IMR-90 (cell line): ENCODE measurements around the gene TRIP4.

ENCODE experiments used
- CEBPB ChIP-seq: IDR thresholded peaks from 2 replicates; pipeline ENCODE4 v1.6.1; 2012; ENCODE audit warnings: low read depth, low read length, improper control_type of control experiment
- CHD1 ChIP-seq: IDR thresholded peaks from 2 replicates; pipeline ENCODE4 v1.6.1; 2012; ENCODE audit warnings: low read depth, low read length, improper control_type of control experiment
- FOS ChIP-seq: fragments of 150-350 bp; IDR thresholded peaks from 2 replicates; pipeline ENCODE4 v1.6.1; 2016; ENCODE audit warnings: low read depth, low read length
- MAFK ChIP-seq: IDR thresholded peaks from 2 replicates; pipeline ENCODE4 v1.6.1; 2012; ENCODE audit warnings: low read depth, low read length, improper control_type of control experiment
- MXI1 ChIP-seq: IDR thresholded peaks from 2 replicates; pipeline ENCODE4 v1.6.1; 2012; ENCODE audit warnings: low read depth, mild to moderate bottlenecking, low read length, moderate library complexity, borderline replicate concordance
- POLR2A ChIP-seq: IDR thresholded peaks from 2 replicates; pipeline ENCODE4 v1.6.1; 2012; ENCODE audit warnings: mild to moderate bottlenecking, low read depth, low read length
- RAD21 ChIP-seq: IDR thresholded peaks from 2 replicates; pipeline ENCODE4 v1.6.1; 2012; ENCODE audit warnings: low read length, improper control_type of control experiment
- RCOR1 ChIP-seq: IDR thresholded peaks from 2 replicates; pipeline ENCODE4 v1.6.1; 2012; ENCODE audit warnings: mild to moderate bottlenecking, low read length, improper control_type of control experiment; ENCODE audit not compliant: insufficient replicate concordance
- RFX5 ChIP-seq: IDR thresholded peaks from 2 replicates; pipeline ENCODE4 v1.8.0; 2012; ENCODE audit warnings: low read depth, mild to moderate bottlenecking, low read length, moderate library complexity
- SMC3 ChIP-seq: fragments of 150-350 bp; IDR thresholded peaks from 2 replicates; pipeline ENCODE4 v1.6.1; 2016; ENCODE audit warnings: low read depth, mild to moderate bottlenecking, antibody characterized with exemption, low read length, moderate library complexity
- USF2 ChIP-seq: fragments of 150-350 bp; IDR thresholded peaks from 2 replicates; pipeline ENCODE4 v1.6.1; 2017; ENCODE audit warnings: mild to moderate bottlenecking, antibody characterized with exemption, low read length, low read depth
- TF ChIP-seq, protein P1 (sequence below): fragments of 150-350 bp; IDR thresholded peaks from 2 replicates; pipeline ENCODE4 v1.6.1; 2016; ENCODE audit warnings: low read depth, mild to moderate bottlenecking, low read length, moderate library complexity, borderline replicate concordance
- TF ChIP-seq, protein P2 (sequence below): conservative IDR thresholded peaks from 2 replicates; pipeline ENCODE4 v1.5.1; 2012; ENCODE audit warnings: mild to moderate bottlenecking, low read depth, low read length, improper control_type of control experiment

DNA sequence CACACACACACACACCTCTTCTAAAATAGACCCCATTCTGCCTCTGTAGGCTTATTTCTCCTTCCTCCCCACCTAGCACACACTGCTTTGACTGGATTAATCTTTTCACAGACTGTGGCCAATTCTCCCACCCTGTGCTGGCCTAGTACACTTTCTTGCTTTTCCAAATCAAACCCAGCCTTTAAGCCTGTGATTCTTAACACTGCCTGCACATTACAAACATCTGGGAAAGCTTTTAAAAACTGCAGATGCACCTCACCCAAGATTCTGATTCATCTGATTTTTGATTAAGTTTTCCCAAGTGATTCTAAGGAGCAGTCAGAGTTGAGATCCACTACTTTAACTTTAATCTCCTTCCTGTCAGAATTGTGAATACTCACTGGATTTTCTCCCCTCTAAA is 44.4 kb upstream of the TRIP4 start:
- TF ChIP-seq FOS: no peak
- TF ChIP-seq, protein P1, sequence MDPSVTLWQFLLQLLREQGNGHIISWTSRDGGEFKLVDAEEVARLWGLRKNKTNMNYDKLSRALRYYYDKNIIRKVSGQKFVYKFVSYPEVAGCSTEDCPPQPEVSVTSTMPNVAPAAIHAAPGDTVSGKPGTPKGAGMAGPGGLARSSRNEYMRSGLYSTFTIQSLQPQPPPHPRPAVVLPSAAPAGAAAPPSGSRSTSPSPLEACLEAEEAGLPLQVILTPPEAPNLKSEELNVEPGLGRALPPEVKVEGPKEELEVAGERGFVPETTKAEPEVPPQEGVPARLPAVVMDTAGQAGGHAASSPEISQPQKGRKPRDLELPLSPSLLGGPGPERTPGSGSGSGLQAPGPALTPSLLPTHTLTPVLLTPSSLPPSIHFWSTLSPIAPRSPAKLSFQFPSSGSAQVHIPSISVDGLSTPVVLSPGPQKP: no peak
- TF ChIP-seq, protein P2, sequence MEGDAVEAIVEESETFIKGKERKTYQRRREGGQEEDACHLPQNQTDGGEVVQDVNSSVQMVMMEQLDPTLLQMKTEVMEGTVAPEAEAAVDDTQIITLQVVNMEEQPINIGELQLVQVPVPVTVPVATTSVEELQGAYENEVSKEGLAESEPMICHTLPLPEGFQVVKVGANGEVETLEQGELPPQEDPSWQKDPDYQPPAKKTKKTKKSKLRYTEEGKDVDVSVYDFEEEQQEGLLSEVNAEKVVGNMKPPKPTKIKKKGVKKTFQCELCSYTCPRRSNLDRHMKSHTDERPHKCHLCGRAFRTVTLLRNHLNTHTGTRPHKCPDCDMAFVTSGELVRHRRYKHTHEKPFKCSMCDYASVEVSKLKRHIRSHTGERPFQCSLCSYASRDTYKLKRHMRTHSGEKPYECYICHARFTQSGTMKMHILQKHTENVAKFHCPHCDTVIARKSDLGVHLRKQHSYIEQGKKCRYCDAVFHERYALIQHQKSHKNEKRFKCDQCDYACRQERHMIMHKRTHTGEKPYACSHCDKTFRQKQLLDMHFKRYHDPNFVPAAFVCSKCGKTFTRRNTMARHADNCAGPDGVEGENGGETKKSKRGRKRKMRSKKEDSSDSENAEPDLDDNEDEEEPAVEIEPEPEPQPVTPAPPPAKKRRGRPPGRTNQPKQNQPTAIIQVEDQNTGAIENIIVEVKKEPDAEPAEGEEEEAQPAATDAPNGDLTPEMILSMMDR: no peak
- no peak for TF ChIP-seq RFX5
- no peak for TF ChIP-seq RAD21
- no peak for TF ChIP-seq POLR2A
- no peak for TF ChIP-seq RCOR1
- no peak for TF ChIP-seq CHD1
- no peak for TF ChIP-seq CEBPB
- no peak for TF ChIP-seq USF2
- no peak for TF ChIP-seq SMC3
- TF ChIP-seq MAFK: no peak
- TF ChIP-seq MXI1: no peak
